ENCODE measurements around the gene IQGAP2.
"Not testable (repeated sequence)": the region's sequence is repeated elsewhere in the genome, so short reads cannot be mapped to it uniquely, and the experiment has no call there.

Gene IQGAP2

GRCh38 chr5:76419597-76420298 is 16.7 kb downstream of the IQGAP2 start:
- DNase-seq (ENCODE audit: low spot score) = no peak

- no peak for DNase-seq (ENCODE audit: low spot score)
Observed at GRCh38 chr5:76422227-76422626, 19.1 kb downstream of the IQGAP2 start.

- no peak for DNase-seq (ENCODE audit: low spot score)
Observed at GRCh38 chr5:76422742-76423141, 19.7 kb downstream of the IQGAP2 start.

- DNase-seq (ENCODE audit: low spot score) = no peak
Observed at GRCh38 chr5:76425146-76425545, 22.1 kb downstream of the IQGAP2 start.

- DNase-seq (ENCODE audit: low spot score) = no peak
Observed at GRCh38 chr5:76425928-76426804, 23.1 kb downstream of the IQGAP2 start.

GRCh38 chr5:76427206-76428140 is 24.4 kb downstream of the IQGAP2 start:
- DNase-seq (ENCODE audit: low spot score) = no peak

GRCh38 chr5:76428550-76428949 is 25.5 kb downstream of the IQGAP2 start:
- not testable (repeated sequence) for DNase-seq (ENCODE audit: low spot score)

GRCh38 chr5:76433261-76433660 is 30.2 kb downstream of the IQGAP2 start:
- no peak for DNase-seq (ENCODE audit: low spot score)

GRCh38 chr5:76437507-76437906 is 34.4 kb downstream of the IQGAP2 start:
- DNase-seq (ENCODE audit: low spot score) = not testable (repeated sequence)

- no peak for DNase-seq (ENCODE audit: low spot score)
Observed at GRCh38 chr5:76438025-76438424, 34.9 kb downstream of the IQGAP2 start.

- no peak for DNase-seq (ENCODE audit: low spot score)
Observed at GRCh38 chr5:76439201-76439600, 36.1 kb downstream of the IQGAP2 start.

- no peak for DNase-seq (ENCODE audit: low spot score)
Observed at GRCh38 chr5:76439929-76440328, 36.8 kb downstream of the IQGAP2 start.

GRCh38 chr5:76441101-76441500 is 38.0 kb downstream of the IQGAP2 start:
- no peak for DNase-seq (ENCODE audit: low spot score)

- no peak for DNase-seq (ENCODE audit: low spot score)
Observed at GRCh38 chr5:76441890-76442673, 39.0 kb downstream of the IQGAP2 start.

GRCh38 chr5:76443066-76443800 is 40.1 kb downstream of the IQGAP2 start:
- no peak for DNase-seq (ENCODE audit: low spot score)

- no peak for DNase-seq (ENCODE audit: low spot score)
Observed at GRCh38 chr5:76445063-76445462, 42.0 kb downstream of the IQGAP2 start.

GRCh38 chr5:76445830-76446229 is 42.7 kb downstream of the IQGAP2 start:
- DNase-seq (ENCODE audit: low spot score) = no peak

- DNase-seq (ENCODE audit: low spot score) = no peak
Observed at GRCh38 chr5:76446776-76447175, 43.7 kb downstream of the IQGAP2 start.

- no peak for DNase-seq (ENCODE audit: low spot score)
Observed at GRCh38 chr5:76449606-76450005, 46.5 kb downstream of the IQGAP2 start.

GRCh38 chr5:76450054-76450453 is 47.0 kb downstream of the IQGAP2 start:
- DNase-seq (ENCODE audit: low spot score) = no peak
